Measurements from ENCODE around the gene ATXN1.

The ATXN1 gene

DNA sequence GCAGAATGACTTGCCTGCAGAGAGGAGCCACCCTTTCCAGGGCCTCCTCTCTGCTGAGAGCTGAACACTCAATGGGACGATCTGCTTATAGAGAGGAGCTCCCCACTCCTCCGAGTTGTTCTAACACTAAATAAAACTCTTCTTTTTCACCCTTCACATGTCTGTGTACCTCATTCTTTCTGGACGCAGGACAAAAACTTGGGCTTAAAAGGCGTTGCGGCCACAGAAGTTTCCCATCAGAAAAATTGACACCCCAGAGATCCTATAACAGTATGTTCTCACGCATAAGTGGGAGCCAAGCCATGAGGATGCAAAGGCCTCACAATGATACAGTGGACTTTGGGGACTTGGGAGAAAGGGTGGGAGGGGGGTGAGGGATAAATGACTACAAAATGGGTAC lies 401.7 kb downstream of the ATXN1 start:
- no peak for DNase-seq (ENCODE audit: low spot score)

DNA sequence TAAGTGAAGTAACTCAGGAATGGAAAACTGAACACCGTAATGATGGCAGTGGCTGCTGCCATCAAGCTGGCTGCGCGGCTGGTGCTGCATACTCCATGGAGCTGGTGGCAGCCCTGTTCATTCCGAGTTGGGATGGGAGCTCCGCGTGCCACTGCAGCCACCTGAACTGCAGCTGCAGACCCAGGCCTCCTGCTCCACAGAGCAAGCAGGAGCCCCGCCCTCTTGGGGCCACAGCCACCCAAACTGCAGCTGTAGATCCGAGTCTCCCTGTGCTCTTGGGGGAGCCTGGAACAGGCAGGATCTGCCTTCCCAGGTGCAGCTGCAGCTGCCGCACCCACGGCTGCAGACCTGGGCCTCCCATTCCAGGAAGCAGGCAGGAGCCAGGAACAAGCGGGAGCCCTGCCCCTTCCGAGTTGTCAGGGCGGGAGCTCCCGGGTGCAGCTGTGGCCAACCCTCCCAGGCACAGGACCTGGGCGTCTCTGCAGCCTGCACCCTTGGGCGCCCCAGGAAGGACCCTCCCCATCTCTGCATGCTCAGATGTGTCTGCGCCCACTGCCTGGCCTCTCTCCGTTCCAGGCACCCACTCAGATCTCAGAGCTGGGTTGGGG lies 402.6 kb downstream of the ATXN1 start:
- DNase-seq (ENCODE audit: low spot score) = no peak

DNA sequence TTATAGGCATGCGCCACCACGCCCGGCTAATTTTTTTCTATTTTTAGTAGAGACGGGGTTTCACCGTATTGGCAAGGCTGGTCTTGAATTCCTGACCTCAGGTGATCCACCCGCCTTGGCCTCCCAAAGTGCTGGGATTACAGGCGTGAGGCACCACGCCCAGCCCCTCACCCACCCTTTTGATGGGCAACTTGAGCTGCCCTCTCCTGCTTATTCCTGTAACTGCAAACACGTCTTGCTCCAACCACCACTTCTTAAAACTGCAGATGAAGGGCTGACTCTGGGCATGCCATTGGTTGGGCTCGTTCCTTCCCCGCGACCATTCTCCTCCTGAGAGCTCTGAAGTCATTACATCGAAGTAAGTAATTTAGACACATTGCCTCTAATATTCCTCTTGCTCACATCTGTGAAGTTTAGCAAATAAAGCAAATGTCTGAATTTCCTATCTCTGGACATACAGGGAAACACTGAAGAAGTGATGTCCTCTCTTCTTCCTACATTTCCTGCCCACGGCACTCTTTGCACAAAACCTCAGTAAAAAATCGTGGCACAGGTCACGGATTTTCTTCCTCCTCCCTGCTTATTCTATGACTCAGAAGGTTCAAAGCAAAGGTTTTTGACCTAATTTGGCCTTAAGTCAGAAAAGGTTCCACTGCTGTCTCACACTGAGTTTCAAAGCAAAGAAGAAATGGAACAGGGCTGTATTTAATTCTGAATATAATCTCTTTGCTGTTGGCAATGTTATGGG lies 405.4 kb downstream of the ATXN1 start:
- no peak for DNase-seq (ENCODE audit: low spot score)

DNA sequence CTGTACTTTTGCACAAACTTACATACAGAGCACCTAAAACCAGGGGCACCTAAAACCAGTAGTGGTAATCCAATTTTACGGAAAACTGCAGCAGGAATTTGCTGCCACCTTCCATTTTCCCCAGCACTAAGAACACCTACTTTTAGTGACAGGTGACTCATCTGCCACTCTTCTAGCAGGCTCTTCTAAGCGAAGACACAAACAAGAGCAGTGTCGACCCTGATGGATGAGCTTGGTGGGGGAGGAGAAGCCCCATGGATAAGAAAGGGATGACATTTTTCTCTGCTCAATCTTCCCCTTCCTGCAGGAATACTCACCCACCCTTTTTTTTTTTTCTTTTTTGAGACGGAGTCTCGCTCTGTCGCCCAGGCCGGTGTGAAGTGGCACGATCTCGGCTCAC lies 406.0 kb downstream of the ATXN1 start:
- no peak for DNase-seq (ENCODE audit: low spot score)

DNA sequence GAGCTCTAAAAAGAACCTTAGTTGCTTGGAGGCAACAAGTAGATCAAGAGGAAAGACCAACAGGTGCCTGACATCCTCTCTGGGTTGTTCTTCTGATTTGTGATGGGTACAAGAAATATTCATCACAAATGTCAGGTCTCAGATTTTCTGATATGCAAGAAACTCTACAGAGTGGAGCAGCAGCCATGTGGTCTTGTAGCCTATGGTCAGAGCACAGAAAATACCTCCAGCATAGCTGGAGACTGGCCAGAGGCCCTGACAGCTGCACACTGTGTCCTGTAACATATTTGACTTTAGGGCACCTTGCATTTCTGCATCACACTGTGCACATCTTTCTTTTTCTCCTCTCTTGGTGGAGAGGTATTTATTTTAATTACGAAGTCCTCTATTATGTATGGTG lies 406.6 kb downstream of the ATXN1 start:
- no peak for DNase-seq (ENCODE audit: low spot score)

DNA sequence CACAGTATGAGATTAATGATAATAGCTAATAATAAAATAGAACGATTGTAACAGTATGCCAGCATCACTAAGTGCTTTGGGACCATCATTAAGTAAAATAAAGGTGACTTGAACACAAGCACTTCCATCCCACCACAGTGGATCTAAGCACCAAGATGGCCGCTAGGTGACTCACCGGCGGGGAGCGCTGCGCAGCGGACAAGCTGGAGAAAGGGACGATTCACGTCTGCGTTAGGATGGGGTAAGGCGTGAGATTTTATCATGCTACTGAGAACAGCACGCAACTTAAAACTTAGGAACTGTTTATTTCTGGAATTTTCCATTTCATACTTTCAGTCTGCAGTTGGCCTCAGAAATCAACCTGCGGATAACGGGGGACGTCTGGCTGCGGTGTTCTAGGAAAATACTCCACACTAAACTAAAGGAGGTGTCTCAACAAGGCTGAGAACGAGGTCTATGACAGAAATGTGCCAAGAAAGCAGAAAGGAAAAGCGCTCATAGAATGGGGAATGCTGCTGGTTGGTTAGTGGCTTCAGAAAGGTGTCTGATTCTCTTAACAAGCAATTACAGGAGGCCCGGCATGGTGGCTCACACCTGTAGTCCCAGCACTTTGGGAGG lies 408.3 kb downstream of the ATXN1 start:
- DNase-seq (ENCODE audit: low spot score) = no peak

DNA sequence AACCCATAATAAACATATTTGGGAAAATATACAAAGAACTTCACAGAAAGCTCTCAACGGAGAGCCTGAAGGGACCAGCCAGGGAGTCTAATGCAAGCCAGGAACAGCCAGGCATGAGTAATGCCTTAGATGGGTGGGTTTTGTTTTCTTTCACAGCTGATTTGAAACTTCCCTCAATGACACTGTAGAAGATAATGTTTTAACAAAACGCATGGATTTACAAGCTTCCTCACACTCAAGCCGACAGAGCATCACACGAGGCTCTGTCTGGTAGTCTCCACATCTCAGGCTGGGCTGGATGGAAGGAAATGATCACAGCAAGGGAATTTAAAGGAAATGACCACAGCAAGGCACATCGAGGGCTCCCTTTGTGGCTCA lies 409.0 kb downstream of the ATXN1 start:
- no peak for DNase-seq (ENCODE audit: low spot score)

DNA sequence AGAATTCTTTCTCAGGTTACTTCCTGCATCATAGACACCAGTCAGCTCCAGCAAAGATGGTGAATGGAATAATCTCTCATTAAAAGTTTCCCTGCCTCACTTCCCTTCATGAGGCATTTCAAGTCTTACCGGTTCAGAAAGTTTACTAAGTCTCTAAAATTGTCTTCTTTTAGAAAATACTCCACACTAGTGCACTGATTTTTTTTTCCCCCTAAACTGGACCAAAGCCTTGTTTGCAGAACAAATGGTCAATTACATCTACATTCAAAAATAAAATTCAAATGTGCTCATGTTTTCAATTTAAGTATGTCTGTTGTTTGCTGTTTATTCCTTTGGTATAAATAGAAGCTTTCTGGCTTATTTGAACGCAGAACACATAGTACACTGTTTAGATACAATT lies 411.7 kb downstream of the ATXN1 start:
- DNase-seq (ENCODE audit: low spot score) = no peak

DNA sequence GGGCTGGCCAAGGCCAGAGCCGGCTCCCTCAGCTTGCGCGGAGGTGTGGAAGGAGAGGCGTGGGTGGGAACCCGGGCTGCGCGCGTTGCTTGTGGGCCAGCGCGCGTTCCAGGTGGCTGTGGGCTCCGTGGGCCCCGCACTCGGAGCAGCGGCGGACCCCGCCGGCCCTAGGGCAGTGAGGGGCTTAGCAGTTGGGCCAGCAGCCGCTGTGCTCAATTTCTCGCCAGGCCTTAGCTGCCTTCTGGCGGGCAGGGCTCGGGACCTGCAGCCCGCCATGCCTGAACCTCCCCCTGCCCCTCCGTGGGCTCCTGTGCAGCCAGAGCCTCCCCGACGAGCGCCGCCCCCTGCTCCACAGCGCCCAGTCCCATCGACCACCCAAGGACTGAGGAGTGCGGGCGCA lies 414.4 kb downstream of the ATXN1 start:
- no peak for DNase-seq (ENCODE audit: low spot score)

DNA sequence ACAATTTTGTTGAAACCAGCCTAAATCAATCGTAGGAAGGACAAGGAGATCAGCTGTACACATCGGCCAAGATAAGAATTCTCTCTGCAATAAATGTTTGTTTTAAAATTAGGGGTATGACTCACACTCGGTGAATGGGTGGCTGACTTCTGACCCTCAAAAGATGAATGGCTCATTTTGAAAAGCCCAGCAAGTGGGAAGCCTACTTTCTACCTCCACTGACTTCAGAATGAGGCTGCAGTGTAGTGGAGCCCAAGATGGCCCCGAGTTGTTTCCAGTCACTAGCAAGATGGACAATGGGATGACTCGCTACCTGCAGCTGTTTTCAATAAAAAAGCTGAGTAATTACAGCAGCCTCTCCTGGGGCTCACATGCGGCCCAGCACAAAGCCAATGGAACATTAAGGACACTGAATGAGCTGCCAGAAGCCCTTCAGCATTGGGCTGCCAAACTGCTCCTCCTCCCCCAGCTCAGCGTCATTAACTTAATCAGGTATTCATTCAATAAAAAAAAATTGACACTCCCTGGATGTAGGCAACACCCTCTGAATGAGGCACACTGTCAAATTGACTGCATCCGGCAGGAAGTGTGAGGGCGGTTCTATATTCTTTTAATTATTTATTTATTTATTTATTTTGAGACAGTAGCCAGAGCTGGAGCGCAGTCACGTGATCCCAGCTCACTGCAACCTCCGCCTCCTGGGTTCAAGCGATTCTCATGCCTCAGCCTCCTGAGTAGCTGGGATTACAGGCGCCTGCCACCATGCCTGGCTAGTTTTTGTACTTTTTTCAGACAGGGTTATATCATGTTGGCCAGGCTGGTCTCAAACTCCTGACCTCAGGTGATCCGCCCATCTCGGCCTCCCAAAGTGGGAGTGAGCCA lies 415.6 kb downstream of the ATXN1 start:
- peak; percentile 86 for DNase-seq (ENCODE audit: low spot score)

DNA sequence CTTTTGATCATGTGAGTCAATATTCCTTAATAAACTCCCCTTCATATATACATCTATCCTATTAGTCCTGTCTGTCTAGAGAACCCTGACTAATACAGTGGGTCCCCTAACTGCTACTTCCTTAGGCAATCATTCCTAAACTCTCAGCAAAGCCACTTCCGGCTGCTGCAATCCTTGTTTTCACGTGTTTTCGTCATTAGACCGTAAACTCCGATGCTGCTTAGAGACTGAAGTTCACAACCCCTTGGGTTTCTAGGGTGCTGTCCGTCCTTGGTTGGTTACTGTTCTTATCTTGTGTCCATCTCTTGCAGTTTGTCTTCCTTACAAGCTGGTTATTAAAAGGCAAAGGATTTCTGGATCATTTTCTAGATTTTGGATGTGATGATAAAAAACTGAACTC lies 416.5 kb downstream of the ATXN1 start:
- no peak for DNase-seq (ENCODE audit: low spot score)

DNA sequence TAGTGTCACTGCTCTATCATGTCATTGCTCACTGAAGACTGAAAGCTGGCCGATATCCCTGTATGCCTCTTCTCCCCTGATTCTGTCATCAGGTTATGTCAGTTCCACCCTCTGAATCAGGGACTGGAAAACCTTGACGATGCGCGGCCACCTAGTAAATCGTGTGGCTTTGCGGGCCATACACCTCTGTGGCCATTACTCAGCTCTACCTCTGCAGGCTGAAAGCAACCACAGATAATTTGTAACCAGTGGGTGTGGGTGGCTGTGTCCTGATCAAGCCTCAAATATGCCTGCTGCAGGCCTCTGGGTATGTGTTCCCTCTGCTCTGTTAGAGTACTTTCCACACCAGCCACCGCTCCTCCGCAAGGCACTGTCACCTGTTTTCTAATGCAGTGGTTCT lies 417.7 kb downstream of the ATXN1 start:
- no peak for DNase-seq (ENCODE audit: low spot score)

DNA sequence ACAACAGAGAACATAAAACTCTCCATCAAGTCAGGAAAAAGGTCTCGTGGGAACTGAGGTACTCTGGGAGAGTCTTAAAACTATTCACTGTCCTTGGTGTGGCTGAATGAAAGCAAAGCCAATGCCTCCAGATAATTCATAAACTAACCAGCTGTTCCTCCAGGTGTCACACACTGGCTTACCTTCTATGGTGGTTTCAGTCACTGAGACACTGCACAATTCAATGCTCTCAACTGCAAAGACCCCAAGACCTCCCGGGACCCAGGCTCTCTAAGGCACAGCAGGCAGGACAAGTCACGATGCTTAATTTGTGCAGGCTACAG lies 422.0 kb downstream of the ATXN1 start:
- no peak for DNase-seq (ENCODE audit: low spot score)

DNA sequence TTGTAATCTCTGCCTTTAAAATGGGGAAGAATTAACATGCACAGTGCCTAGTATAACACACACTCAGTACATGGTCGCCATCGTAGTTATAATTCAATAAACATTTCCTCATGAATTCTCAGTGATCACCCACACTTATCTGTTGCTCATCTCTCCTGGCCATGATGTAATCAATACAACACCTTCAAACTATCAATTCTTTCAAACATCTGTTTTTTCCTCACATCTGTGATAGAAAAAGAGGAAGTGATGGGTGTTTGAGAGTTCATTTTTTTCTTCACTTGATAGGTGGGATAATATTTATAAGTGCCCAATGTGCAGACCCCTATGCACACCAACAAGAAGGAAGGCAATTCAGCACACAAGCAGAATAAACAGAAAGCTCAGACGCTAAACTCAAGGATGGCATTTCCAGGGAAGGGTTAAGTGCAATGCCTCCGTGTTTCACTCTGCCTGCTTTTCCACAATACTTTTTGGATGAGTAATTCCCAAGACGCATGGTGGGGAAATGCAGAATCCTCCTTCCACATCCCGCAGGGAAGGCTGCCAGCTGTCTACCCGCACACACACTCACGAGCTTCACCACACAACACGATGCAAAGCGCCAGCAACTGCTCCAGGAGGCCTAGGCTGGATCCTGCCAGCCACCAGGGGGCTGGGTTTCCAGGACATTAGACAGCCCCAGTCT lies 422.5 kb downstream of the ATXN1 start:
- DNase-seq (ENCODE audit: low spot score) = peak; percentile 88

DNA sequence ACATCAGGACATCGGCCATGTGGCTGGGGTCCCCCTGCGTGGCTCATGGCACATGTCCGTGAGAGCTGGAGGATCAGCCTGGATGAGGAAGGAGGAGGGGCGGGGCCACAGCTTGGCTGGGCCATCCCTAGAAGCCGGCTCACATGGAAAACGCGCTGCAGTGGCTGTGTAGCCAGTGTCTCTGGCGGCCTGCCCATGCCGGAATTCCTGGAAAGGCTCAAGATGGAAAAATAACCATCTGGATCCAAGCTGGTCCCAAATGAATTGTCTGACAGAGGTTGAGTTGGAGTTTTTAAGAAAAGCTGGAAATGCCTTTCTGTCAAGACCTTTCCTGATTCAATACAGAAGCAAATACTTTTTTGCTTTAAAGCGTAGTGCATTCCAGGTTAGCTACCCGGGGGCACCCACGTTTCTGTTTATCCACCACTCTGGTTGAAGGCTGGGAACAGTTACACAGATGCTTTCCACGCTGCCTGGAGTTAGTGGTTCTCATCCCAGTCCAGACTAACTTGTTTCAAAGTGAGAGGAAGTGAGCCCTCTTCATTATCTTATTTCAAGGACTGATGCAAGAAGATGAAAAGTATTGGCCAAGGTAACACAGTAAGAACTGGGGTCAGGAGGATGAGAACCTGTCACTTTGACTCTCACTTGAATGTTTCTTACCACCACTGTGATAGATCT lies 423.8 kb downstream of the ATXN1 start:
- no peak for DNase-seq (ENCODE audit: low spot score)

DNA sequence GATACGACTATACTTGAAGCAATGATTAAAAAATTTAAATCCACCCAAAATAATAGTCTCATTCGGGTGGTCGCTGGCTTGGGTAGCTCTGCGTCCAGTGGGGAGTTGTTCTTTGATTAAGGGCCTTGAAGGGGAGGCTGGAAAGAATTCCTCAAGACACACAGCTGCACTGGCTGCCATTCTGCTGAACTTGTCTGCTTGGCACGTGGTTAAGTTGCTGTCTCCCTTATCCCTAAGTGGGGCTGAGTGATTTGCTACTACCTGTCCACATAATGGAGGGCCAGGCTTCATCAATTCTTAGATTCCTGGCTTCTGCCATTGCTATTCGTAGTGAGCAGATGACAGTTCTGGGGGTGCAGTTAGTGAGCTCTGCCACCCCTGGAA lies 424.4 kb downstream of the ATXN1 start:
- no peak for DNase-seq (ENCODE audit: low spot score)

DNA sequence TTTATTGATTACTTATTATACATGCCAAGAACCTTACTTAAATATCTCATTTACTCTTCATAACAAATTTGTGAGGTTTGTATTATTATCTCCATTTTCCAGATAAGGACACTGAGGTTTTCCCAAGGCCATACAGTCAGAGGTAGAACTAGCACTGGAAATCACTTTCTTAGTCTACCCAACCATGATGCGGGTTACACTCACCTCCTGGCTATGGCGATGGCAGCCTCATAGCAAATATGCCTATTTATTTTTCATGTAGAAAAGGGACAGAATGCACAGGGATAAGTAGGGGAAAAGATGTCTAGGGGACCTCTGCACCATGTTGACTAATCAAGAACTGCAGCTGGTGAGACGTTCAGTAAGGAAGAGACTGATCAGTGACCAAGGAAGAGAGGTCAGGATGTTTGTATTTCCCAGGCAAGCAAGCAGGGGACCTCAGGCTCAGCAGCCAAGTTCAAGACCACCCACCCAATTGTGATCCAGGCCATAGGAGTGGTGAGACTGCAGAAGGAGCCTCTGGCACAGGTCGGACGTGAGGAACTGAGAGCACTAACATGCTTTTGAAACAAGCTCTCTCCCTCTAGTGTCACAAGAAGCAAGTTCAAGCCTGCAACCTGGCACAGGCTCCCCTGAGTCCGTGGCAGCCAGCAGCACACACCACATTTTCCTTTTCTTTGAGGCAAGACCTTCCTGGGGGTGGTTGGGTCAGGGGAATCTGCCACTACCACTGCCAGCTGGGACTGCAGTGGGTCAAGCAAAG lies 425.0 kb downstream of the ATXN1 start:
- no peak for DNase-seq (ENCODE audit: low spot score)

DNA sequence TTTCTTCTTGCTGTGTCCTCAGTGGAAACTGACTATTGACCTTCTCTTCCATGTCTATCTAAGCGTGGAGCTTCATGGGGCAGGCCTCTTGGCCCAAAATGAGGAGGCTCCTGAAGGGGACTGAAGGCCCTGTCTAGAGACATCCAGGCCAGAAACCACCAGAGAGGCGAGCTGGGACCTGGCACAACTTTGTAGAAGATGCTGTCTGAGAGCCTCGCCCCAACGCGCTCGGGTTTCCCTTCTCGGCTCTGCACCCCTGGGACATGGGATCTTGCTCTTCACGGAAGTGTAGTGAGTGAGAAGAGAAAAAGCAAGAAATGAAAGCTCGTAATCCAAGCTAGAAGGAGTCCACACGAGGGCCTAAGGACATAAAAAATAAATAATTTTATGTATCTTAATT lies 426.1 kb downstream of the ATXN1 start:
- DNase-seq (ENCODE audit: low spot score) = no peak

DNA sequence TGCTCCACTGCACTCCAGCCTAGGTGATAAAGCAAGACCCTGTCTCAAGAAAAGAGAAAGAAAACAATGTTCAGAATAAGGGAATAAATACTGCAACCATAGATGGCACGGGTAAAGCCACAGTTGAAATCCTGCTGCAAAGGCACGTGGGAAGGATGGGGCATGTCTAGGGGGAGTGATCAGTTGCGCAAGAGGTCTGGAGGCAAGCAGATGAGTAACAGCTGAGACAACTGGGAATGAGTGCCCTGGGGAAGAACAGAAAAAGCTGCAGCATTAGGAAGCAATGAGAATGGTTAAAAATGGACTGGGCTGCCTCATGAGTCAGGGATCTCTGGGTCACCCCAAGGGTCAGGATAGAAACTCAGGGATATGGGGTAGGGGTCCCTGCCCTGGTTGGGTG lies 426.6 kb downstream of the ATXN1 start:
- DNase-seq (ENCODE audit: low spot score) = no peak

DNA sequence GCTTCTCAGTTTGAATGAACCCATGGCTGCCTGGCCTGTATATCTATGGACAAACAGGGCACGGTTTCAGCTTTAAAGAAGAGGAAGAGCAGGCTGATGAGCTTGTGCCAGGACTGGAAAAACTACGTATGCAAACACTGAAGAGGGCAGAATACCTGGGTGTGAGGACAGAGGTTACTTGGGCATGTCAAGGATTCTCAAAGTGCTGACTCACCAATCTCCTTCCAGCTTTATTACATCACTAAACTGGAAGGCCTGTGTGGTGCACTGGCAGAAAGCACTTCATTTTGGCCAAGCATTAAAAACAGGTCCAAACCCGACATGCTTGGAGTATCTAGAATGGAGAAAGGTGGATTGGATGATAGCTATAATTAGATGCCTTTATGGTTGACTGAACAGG lies 427.7 kb downstream of the ATXN1 start:
- no peak for DNase-seq (ENCODE audit: low spot score)

DNA sequence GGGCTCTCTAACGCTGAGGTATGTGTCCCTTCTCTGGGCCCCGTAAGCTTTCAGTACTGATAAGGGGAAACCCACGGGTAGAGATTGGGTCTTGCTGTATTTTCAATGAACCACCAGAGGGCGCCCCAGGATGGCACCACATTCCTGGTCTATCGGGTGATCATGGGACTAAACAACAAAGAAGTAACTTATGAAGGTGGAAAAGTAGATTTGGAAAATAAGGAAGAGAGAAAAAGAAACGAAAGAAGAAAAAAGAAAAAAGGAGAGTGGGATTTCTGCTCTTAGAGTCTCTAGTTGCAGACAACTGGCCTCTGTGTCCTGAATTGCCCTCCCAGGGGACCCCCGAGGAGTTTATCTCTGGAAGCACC lies 429.1 kb downstream of the ATXN1 start:
- DNase-seq (ENCODE audit: low spot score) = peak; percentile 87
